ENCODE measurements around the gene BCL2L15.
A peak's percentile ranks its signal among the peaks of the same experiment; 100 is the strongest.

Gene BCL2L15

DNA sequence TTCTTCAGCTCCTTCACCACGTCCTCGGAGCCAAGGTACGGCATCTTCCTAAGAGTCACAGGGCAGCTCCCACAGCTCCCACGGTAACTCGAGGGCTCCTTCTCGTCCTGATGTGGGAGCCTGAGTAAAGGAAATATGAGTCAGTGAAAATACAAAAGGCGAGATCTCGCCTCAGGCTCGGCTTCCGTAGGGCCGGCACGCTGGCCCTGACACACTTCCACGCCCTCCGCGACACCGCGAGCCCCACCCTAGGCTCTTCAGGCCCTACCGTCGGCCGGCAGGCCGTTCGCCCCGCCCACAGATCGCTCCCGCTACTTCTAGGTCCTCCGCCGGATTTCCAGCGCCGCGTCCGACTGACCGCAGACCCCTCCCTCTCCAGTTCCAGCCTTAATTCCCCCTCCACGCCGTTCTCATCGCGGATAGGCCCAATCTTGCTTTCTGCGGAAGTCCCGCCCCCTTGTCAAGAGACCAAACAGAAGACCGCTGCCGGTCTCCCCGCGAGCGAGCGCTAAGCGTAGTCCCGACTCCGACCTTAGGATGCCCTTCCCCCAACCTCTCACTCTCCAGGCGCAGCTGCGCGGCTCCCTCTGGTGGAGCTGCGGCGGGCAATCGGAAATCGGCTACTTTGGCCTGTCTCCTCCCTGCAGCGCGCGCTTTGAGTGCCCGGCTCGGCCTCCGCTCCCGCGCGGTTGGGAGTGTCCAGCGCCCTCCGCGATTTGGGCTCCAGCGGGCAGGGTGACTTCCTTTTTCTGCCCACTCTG lies 17.5 kb upstream of the BCL2L15 start, which contains the start of the genes AP4B1 and DCLRE1B:
Gene AP4B1, minus strand, starts transcription at position 126 of the 761 bp plus-strand sequence. Its CDS starts 82 bp downstream, at position 44.
Gene DCLRE1B, plus strand, starts transcription at position 653 of the 761 bp plus-strand sequence. CDS start 261 bp downstream, outside the sequence.
- H3K4me3 ChIP-seq (ENCODE audit: extremely low read depth, insufficient read depth, low read length, poor library complexity, severe bottlenecking) = peak within 1 kb of the TSS; percentile 90
- peaks cover 54% of the 10 kb centered on the region for H3K36me3 ChIP-seq (ENCODE audit: control insufficient read depth, insufficient read depth, low read length)
- H3K4me1 ChIP-seq (ENCODE audit: control insufficient read depth, insufficient read depth, low read length, poor library complexity, severe bottlenecking) = peaks cover 5% of the 10 kb centered on the region
- no peaks in the 10 kb centered on the region for H3K9me3 ChIP-seq (ENCODE audit: control insufficient read depth, low read length)
- WGBS, 2 experiments (ENCODE audit: insufficient coverage in 2 of 2) = 0% methylated on average over 48 to 51 of the region's 67 CpGs
- peak within 1 kb of the TSS; percentile 89 for H3K27ac ChIP-seq (ENCODE audit: low read depth, low read length, severe bottlenecking)

- H3K4me3 ChIP-seq (ENCODE audit: extremely low read depth, insufficient read depth, low read length, poor library complexity, severe bottlenecking) = peak overlapping the region; percentile 90
- peaks cover 5% of the 10 kb centered on the region for H3K4me1 ChIP-seq (ENCODE audit: control insufficient read depth, insufficient read depth, low read length, poor library complexity, severe bottlenecking)
- 3% methylated on average over 10 to 11 of the region's 11 CpGs for WGBS, 2 experiments (ENCODE audit: insufficient coverage in 2 of 2)
- H3K27ac ChIP-seq (ENCODE audit: low read depth, low read length, severe bottlenecking) = peak overlapping the region; percentile 89
- peaks cover 53% of the 10 kb centered on the region for H3K36me3 ChIP-seq (ENCODE audit: control insufficient read depth, insufficient read depth, low read length)
- no peaks in the 10 kb centered on the region for H3K9me3 ChIP-seq (ENCODE audit: control insufficient read depth, low read length)
Observed at GRCh38 chr1:113904293-113904673, 16.9 kb upstream of the BCL2L15 start.

GRCh38 chr1:113903501-113904292 lies 16.3 kb upstream of the BCL2L15 start:
- 55 to 77% methylated on average over 6 to 7 of the region's 7 CpGs for WGBS, 2 experiments (ENCODE audit: insufficient coverage in 2 of 2)
- peaks cover 54% of the 10 kb centered on the region for H3K36me3 ChIP-seq (ENCODE audit: control insufficient read depth, insufficient read depth, low read length)
- peak overlapping the region; percentile 90 for H3K4me3 ChIP-seq (ENCODE audit: extremely low read depth, insufficient read depth, low read length, poor library complexity, severe bottlenecking)
- H3K27ac ChIP-seq (ENCODE audit: low read depth, low read length, severe bottlenecking) = peak overlapping the region; percentile 89
- no peaks in the 10 kb centered on the region for H3K9me3 ChIP-seq (ENCODE audit: control insufficient read depth, low read length)
- H3K4me1 ChIP-seq (ENCODE audit: control insufficient read depth, insufficient read depth, low read length, poor library complexity, severe bottlenecking) = peaks cover 5% of the 10 kb centered on the region

DNA sequence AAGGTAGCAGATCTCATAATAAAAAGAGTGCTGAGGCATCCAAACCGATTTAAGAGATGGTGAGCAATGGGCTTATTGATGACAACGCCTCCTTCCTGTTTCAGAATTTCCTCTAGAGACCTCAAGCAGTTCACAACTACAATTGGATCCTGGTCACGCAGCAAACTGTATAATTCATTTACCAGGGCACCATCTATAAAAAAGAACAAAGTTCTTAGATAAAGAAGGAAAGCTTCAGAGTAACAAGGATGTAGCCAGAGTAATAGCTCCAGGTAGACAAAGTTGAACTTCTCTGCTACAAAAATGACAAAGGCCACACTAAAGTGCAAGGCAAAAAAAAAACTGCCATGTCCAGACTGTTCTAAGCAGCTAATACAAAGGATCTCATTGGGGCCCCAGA lies 13.8 kb upstream of the BCL2L15 start:
- H3K27ac ChIP-seq (ENCODE audit: low read depth, low read length, severe bottlenecking) = no peak overlapping the region
- H3K9me3 ChIP-seq (ENCODE audit: control insufficient read depth, low read length) = no peaks in the 10 kb centered on the region
- peaks cover 54% of the 10 kb centered on the region for H3K36me3 ChIP-seq (ENCODE audit: control insufficient read depth, insufficient read depth, low read length)
- WGBS, 2 experiments (ENCODE audit: insufficient coverage in 2 of 2) = no CpG with 5 or more reads among the region's 3 CpGs
- peaks cover 5% of the 10 kb centered on the region for H3K4me1 ChIP-seq (ENCODE audit: control insufficient read depth, insufficient read depth, low read length, poor library complexity, severe bottlenecking)
- no peak overlapping the region for H3K4me3 ChIP-seq (ENCODE audit: extremely low read depth, insufficient read depth, low read length, poor library complexity, severe bottlenecking)

DNA sequence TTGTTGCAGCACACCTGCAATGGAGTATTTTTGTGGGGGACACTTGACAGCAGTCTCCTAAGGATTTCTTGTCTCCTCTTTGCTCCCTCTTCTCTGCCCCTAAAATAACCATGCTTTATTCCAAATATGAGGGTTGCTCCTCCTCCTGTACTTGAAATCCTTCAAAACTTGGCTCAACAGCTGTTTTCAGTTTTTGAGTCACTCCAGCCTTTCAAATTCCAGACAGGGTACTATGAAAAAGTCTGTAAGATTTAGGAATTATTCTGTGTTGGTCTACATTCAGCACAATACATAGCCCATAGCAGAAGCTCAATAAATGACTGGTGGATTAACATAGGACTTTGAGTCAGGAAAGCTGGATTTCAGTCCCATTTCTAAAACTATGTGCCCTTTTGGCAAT lies 11.7 kb upstream of the BCL2L15 start:
- no peaks in the 10 kb centered on the region for H3K9me3 ChIP-seq (ENCODE audit: control insufficient read depth, low read length)
- no peak overlapping the region for H3K4me3 ChIP-seq (ENCODE audit: extremely low read depth, insufficient read depth, low read length, poor library complexity, severe bottlenecking)
- no peak overlapping the region for H3K27ac ChIP-seq (ENCODE audit: low read depth, low read length, severe bottlenecking)
- peaks cover 5% of the 10 kb centered on the region for H3K4me1 ChIP-seq (ENCODE audit: control insufficient read depth, insufficient read depth, low read length, poor library complexity, severe bottlenecking)
- H3K36me3 ChIP-seq (ENCODE audit: control insufficient read depth, insufficient read depth, low read length) = peaks cover 64% of the 10 kb centered on the region

GRCh38 chr1:113898241-113898814 lies 10.9 kb upstream of the BCL2L15 start:
- Histone ChIP-seq H3K9me3 (ENCODE audit: control insufficient read depth, low read length) (no peaks in the 10 kb centered on the region), H3K4me3 (ENCODE audit: extremely low read depth, insufficient read depth, low read length, poor library complexity, severe bottlenecking) (no peak overlapping the region), H3K4me1 (ENCODE audit: control insufficient read depth, insufficient read depth, low read length, poor library complexity, severe bottlenecking) (peaks cover under 1% of the 10 kb centered on the region), H3K36me3 (ENCODE audit: control insufficient read depth, insufficient read depth, low read length) (peaks cover 64% of the 10 kb centered on the region), H3K27ac (ENCODE audit: low read depth, low read length, severe bottlenecking) (no peak overlapping the region)
- 80 to 86% methylated on average over 1 of the region's 1 CpG for WGBS, 2 experiments (ENCODE audit: insufficient coverage in 2 of 2)

- H3K27ac ChIP-seq (ENCODE audit: low read depth, low read length, severe bottlenecking) = no peak overlapping the region
- H3K4me3 ChIP-seq (ENCODE audit: extremely low read depth, insufficient read depth, low read length, poor library complexity, severe bottlenecking) = no peak overlapping the region
- no peaks in the 10 kb centered on the region for H3K4me1 ChIP-seq (ENCODE audit: control insufficient read depth, insufficient read depth, low read length, poor library complexity, severe bottlenecking)
- WGBS, 2 experiments (ENCODE audit: insufficient coverage in 2 of 2) = 86 to 95% methylated on average over 6 to 7 of the region's 8 CpGs
- no peaks in the 10 kb centered on the region for H3K9me3 ChIP-seq (ENCODE audit: control insufficient read depth, low read length)
- H3K36me3 ChIP-seq (ENCODE audit: control insufficient read depth, insufficient read depth, low read length) = peaks cover 47% of the 10 kb centered on the region
Observed at GRCh38 chr1:113895961-113896360, 8.6 kb upstream of the BCL2L15 start.

GRCh38 chr1:113895098-113895497 lies 7.7 kb upstream of the BCL2L15 start:
- 93 to 98% methylated on average over 6 of the region's 6 CpGs for WGBS, 2 experiments (ENCODE audit: insufficient coverage in 2 of 2)
- Histone ChIP-seq H3K4me1 (ENCODE audit: control insufficient read depth, insufficient read depth, low read length, poor library complexity, severe bottlenecking) (no peaks in the 10 kb centered on the region), H3K9me3 (ENCODE audit: control insufficient read depth, low read length) (no peaks in the 10 kb centered on the region), H3K4me3 (ENCODE audit: extremely low read depth, insufficient read depth, low read length, poor library complexity, severe bottlenecking) (no peak overlapping the region), H3K27ac (ENCODE audit: low read depth, low read length, severe bottlenecking) (no peak overlapping the region), H3K36me3 (ENCODE audit: control insufficient read depth, insufficient read depth, low read length) (peaks cover 39% of the 10 kb centered on the region)

DNA sequence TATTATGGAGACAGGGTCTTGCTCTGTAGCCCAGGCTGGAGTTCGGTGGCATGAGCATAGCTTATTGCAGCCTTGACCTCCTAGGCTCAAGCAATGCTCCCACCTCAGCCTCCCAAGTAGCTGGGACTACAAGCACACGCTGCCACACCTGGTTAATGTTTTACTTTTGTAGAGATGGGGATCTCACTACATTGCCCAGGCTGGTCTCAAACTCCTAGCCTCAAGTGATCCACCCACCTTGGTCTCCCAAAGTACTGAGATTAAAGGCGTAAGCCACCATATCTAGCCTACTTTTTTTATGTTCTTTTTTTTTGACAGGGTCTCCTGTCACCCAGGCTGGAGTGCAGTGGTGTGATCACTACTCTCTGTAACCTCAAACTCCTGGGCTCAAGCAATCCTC lies 5.9 kb upstream of the BCL2L15 start:
- WGBS, 2 experiments (ENCODE audit: insufficient coverage in 2 of 2) = 79 to 100% methylated on average over 2 of the region's 3 CpGs
- Histone ChIP-seq H3K27ac (ENCODE audit: low read depth, low read length, severe bottlenecking) (no peak overlapping the region), H3K4me1 (ENCODE audit: control insufficient read depth, insufficient read depth, low read length, poor library complexity, severe bottlenecking) (no peaks in the 10 kb centered on the region), H3K36me3 (ENCODE audit: control insufficient read depth, insufficient read depth, low read length) (peaks cover 25% of the 10 kb centered on the region), H3K4me3 (ENCODE audit: extremely low read depth, insufficient read depth, low read length, poor library complexity, severe bottlenecking) (no peak overlapping the region), H3K9me3 (ENCODE audit: control insufficient read depth, low read length) (no peaks in the 10 kb centered on the region)

DNA sequence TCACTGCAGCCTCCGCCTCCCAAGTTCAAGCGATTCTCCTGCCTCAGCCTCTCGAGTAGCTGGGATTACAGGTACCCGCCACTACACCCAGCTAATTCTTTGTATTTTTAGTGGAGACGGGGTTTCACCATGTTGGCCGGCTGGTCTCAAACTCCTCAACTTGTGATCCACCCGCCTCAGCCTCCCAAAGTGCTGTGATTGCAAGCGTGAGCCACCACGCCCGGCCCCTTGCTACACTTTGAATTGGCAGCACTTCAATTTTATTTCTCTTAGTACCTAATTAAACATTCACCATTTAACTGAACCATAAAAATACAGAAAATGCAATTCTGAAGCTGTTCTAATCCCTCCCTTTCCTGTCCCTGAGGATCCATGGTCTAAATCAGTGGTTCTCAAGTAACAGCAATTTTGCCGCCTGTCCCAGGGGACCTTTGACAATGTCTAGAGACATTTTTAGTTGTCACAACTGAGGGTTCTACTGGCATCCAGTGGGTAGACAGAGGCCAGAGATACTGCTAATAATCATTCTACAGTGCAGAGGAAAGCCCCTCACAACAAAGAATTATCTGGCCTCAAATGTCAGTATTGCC lies 4.3 kb upstream of the BCL2L15 start:
- no peaks in the 10 kb centered on the region for H3K4me1 ChIP-seq (ENCODE audit: control insufficient read depth, insufficient read depth, low read length, poor library complexity, severe bottlenecking)
- H3K9me3 ChIP-seq (ENCODE audit: control insufficient read depth, low read length) = no peaks in the 10 kb centered on the region
- WGBS, 2 experiments (ENCODE audit: insufficient coverage in 2 of 2) = 80 to 93% methylated on average over 6 to 9 of the region's 11 CpGs
- no peak overlapping the region for H3K4me3 ChIP-seq (ENCODE audit: extremely low read depth, insufficient read depth, low read length, poor library complexity, severe bottlenecking)
- peaks cover 13% of the 10 kb centered on the region for H3K36me3 ChIP-seq (ENCODE audit: control insufficient read depth, insufficient read depth, low read length)
- H3K27ac ChIP-seq (ENCODE audit: low read depth, low read length, severe bottlenecking) = no peak overlapping the region
